ENCODE results near the gene FAM89A.

The FAM89A gene

DNA sequence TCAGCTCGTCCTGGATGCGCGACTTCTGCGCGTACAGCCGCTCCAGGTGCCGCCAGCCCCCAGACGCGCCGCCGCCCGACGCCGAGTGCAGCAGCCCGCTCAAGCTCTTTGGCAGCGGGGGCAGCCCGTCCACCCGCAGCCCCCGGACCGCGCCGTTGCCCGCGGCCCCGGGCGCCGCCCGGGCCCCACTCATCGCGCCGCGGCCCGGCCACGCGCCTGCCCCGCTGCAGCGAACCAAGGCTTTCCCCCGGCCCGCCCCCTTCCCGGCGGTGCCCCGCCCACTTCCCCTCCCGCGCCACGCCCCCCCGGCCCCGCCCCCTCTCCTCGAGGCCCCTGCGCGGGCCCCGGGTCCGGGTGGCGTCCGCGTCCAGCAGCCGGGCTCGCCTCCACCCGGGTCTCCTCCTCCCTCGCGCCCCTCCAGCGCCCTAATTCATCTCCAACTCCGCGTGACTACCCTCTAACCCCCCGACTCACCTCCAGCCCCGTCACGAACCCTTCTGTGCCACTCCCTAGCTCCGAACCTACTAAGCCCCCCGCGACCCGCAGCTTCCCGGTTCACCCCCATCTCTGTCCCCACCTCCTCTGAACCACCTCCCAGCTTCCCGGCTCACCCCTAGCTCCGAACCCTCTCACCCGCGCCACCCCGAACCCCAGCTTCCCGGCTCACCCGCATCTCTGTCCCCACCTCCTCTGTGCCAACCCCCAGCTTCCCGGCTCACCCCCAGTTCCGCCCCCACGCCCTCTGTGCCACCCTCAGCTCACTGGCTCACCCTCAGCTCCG, at the start of gene FAM89A:
FAM89A (minus strand) TSS at position 236 of the 781 bp plus-strand sequence; CDS start at position 193, 43 bp downstream.
- DNase-seq, result peak; percentile 64

DNA sequence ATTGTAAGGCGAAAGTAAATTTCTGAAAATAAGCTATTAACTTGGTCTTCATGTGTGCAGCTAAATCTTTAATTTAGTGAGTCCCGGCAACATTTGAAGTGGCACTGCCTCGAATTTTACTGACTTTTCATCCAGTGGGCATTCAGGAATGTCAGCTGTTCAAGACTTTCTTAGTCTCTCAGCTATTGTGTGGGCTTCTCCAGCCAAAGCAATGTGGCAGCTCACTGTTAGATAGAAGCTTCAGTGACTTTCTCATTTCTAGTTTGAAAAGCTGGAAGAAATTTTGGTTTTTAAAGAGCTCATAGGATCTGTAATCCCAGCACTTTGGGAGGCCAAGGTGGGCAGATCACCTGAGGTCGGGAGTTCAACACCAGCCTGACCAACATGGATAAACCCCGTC, 44.3 kb upstream of the FAM89A start:
- DNase-seq, result no peak

DNA sequence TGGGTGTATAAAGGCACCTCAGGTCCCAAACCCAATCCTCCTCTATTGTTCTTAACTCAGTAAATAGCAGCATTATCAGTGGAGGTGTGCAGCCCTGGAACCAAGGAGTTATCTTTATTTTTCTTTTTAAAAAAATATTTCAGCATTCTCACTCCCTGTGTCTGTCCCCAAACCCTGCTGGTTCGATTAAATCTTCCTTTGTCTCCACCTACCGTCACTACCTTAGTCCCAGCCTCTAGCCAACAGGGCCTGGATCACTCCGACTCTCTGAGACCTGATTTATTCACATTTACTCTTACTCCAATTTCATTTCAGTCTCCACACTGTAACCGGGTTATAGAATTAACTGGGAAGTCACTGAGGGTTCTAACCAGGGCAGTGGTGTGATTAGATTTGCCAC, 39.1 kb upstream of the FAM89A start:
- DNase-seq, result no peak

DNA sequence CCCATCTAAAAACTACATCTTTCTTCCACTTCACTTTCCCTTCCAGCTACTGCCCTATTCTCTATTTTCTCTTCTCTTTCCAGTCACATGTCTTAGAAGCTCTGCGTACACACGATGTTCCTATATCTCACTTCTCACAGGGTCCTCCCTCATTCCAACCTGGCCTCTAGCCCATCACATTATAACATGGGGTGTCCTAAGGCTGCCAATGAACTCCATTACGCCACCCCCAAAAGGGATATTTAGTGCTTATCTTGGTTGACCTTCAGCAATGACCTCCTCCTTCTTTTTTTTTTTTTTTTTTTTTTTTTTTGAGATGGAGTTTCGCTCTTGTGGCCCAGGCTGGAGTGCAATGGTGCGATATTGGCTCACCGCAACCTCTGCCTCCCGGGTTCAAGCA, 38.2 kb upstream of the FAM89A start:
- no peak for DNase-seq

DNA sequence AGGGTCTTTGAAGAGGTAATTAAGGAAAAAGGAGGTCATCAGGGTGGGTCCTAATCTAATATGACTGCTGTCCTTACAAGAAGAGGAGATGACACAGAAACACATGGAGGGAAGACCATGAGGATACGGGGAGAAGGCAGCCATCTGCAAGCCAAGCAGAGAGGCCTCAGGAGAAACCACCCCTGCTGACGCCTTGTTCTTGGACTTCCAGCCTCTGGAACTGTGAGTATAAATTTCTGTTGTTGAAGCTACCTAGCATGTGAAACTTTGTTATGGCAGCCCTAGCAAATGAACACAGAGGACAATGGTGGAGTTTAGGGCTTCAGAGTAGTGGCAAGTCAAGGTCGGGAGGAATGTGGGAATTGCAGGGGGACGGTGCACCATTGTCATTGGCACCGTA, 36.7 kb upstream of the FAM89A start:
- no peak for DNase-seq

DNA sequence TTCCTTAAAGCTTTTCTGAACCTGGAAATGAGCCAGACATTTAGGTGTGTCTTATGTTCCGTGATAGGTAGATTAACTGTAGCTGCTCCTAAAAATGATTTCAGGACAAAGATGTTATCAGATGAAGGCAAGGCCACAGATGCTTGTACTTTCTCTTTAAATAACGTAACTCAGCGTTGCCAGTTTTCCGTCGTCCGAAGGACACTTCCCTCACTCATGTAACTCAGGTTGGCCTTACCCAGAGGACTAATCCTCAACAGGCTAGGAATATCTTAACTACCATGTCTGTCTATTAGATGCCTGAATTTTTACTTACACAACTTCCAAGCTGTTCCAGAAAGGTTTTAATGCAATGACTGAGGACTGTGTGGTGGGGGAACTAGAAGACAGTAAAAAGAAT, 35.4 kb upstream of the FAM89A start:
- DNase-seq, result no peak

DNA sequence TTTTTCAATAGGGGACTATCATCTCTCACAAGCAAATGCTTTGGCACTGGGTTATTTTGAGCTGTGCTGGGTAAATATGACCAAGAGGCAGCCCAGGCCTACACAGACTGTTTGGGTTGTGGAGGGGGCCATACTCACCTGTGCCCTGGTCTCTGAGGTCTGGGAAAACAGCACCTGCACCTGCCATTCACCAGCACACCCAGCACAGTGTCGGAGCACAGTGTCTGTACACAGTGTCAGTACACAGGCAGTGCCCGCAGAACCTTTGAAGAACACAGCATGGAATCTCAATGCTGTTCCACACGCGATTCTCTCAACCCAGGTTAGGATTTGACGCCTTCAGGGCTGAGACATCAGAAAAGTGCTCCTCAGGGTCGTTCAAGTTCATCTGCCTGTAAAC, 35.0 kb upstream of the FAM89A start:
- DNase-seq, result no peak

DNA sequence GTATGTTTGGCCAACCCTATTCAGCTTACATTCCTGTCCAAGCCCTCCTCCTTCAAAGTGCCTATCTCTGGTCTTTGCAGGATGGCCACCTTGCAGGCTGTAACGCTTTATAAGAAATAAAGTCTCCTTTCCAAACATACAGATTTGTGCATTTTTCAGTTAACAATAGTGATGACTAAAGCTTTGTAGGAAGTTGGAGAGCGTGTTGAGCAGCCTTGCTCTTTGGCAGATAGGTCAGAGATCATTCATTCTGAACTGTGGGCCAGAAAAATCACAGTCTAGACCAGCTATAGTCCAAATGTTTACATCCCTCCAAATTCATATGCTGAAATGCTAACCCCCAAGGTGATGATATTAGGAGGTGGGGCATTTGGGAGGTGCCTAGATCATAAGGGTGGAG, 34.0 kb upstream of the FAM89A start:
- no peak for DNase-seq

DNA sequence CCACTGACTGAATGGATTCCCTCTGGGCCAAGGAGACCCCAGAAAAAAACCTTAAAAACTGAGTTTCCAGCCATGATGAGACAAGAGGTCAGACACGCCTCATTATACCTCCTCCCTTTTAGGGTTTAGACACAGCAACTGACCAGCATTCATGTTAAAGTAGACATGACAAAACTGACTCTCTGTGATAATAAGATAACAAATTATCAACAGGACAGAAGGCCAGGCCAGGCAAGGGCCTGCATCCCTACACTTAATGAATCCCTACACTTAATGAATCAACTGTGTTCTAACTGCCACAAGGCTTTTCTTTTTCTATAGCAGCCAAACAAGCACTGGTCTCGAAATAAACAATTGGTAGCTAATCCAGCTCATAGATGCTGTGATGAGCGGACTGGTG, 33.3 kb upstream of the FAM89A start:
- DNase-seq, result no peak

DNA sequence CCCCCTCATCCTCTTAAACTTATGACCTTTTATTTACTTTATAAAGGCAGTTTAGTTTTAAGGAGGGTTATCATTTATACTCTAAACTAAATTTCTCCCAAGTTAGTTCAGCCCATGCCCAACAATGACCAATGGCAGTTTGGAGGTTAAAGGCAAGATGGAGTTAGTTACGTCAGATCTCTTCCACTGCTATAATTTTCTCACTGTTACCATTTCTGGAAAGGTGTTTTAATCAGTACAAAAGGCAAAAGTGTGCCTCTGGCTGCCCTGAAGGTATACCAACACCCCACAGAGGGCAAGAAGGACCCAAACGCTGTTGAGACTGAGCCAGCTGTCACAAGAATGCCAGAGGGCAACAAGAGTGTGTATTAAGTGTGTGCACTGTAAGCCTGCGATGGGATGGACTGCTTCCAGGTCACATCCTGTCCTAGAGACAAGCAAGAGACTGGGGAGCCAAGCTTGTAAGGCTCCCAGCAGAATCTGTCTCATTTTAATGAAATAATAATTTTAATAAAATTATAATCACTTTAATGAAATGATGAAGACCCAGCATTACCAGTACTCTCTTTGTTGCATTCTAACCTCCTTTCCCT, 32.5 kb upstream of the FAM89A start:
- DNase-seq, result no peak

DNA sequence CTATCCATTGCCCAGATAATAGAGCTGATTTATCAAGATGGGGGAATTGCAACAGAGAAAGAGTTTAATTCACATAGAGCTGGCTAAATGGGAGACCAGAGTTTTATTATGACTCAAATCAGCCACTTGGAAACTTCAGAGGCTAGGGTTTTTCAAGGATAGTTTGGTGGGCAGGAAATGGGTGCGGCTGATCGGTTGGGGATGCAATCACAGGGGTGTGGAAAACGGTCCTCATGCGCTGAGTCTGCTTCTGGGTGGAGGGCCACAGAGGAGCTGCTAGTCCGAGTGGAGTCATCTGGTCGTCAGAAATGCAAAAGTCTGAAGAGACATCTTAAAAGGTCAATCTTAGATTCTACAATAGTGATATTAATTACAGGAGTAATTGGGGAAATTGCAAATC, 32.0 kb upstream of the FAM89A start:
- DNase-seq, result no peak

DNA sequence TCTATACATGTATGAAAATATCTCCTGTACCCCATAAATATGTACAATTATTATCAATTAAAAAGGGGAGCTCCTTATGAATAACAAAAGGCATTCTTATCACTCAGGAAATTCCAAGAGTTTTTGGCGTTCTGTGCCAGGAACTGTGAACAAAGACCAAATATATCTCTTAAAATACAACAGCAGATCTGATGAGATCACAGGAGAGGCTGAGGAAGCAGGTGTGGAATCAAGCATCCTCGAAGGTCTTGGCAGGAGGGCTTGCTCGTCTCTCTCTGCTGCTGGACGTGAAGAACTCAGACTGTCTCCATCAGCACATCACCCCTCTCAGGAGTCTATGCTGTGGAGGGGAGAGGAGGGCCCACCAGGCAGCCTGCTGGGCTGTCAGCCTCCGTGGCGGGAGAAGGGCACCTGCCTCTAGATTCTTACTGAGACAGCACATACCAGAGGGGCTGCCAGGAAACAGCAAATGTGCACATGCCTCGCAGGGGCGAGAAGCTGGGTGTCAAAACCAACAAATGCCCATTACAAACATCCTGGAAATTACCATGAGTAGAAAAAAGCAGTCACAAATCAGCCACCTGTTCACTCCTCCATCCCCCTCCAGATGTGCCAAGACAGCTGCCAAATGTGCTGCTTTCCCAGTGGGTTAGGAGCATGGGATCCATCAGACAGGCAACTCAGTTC, 30.8 kb upstream of the FAM89A start:
- no peak for DNase-seq

DNA sequence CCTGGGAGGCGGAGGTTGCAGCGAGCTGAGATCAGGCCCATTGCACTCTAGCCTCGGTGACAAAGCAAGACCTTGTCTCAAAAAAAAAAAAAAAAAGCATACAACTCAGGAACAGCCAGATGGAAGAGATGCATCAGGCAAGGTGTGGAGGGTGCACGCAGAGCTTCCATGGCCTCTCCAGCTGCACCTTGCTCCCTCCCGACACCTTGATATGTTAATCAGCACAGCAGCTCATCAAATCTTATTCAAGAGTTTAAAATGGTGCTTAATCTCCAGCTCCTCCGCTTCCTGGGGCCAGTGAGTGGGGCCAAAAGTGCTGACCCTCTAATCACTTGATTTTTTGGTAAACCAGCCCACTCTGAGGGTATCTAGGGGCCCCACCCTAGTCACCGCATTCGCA, 29.3 kb upstream of the FAM89A start:
- DNase-seq, result no peak

DNA sequence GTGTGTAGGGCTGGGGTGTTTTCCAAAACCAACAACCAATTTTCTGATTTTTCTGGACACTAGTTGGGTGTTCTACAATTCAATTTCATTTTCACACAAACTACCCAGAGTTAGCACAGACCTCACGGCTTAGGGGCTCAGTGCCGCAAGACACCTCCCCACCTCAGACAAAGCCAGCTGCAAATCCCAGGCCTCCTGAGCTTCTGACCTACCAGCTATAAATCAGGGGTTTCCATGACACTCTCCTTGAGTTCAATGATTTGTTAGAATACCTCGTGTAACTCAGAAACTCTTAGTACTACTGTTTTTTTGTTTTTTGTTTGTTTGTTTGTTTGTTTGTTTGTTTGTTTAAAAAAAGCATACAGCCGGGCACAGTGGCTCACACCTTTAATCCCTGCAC, 28.7 kb upstream of the FAM89A start:
- DNase-seq, result no peak

DNA sequence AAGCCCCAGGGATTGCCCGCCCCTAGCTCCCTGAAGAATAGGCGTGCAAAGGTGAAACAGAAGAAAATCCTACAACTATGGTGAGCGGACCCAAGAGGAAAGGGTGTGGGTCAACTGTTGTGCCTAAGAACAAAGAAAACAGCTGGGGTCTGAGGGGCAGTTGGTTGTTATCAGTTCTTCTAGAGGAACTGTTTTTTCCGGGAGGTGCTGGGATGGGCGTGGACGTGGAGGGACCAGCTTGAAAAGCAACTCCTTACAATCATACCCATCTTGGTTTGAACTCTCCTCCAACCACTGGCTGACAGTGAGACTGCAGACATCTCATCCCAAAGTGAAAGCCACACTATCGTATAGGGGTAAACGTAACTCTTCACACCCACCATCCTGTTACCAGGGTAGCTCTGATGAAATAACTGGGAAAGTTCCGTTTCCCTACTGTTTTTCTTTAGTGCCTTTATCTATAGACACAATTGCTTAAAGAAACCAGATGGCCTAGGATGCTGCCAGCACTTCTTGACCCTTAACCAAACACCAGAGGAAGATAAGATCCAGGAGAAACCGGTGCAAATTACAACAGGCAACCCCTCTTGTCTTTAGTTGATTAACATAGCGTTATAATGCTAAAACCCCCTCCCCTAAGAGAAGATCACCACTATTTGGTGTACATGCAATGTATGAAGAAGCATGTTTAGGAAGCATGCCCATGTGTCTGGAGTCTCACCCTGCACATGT, 25.6 kb upstream of the FAM89A start:
- DNase-seq, result no peak

DNA sequence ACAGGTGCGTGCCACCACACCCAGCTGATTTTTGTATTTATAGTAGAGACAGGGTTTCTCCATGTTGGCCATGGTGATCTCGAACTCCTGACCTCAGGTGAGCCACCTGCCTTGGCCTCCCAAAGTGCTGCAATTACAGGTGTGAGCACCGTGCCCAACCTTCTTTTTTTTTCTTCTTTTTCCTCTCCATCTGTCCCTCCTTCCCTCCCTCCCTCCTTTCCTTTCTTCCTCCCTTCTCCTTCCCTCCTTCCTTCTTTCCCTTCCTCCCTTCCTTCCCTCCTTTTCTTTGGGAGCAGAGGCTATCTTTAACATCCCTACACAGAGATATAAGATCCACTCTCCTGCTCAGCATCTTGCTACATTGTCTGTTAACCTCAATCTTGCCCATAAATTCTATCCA, 24.4 kb upstream of the FAM89A start:
- no peak for DNase-seq

DNA sequence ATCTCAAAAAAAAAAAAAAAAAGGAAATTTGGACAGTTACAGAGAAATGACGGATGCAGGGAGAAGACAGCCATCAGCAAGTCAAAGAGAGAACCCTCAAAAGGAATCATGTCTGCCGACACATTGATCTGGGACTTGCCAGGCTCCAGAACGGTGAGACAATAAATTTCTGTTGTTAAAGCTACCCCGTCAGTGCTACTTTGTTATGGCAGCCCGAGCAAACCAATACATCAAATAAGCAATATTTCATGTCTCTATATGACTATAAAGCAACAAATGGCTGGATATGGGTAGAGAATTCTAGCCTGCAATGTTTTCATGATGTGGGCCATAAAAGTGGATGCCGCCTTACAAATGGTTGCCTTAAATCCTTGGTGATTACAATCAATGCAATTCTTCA, 23.3 kb upstream of the FAM89A start:
- no peak for DNase-seq

DNA sequence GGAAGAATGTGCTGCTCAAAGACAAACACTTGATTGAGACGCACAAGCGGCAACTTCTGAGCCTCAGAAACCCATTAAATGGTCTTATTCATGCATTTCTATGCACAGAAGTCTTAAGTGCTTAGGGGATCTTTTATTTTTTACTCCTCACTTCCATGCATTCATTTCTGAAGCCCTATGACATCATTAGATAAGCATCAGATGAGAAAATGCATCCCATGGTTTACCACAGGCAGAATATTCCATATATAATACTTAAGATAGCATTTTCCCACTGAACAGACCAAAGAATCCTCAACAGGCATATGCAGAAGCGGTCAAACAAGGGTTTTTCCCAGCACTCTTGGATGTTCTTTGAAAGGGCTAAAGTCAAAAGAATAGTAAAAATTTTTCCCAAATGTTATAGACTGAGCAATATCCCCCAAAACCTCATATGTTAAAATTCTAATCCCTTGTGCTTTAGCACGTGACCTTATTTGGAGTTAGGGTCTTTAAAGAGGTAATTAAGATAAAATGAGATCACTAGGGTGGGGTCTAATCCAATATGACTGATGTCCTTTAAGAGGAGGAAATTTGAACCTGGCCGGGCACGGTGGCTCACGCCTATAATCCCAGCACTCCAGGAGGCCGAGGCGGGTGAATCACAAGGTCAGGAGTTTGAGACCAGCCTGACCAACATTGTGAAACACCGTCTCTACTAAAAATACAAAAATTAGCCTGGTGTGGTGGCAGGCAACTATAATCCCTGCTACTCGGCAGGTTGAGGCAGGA, 22.6 kb upstream of the FAM89A start:
- no peak for DNase-seq

DNA sequence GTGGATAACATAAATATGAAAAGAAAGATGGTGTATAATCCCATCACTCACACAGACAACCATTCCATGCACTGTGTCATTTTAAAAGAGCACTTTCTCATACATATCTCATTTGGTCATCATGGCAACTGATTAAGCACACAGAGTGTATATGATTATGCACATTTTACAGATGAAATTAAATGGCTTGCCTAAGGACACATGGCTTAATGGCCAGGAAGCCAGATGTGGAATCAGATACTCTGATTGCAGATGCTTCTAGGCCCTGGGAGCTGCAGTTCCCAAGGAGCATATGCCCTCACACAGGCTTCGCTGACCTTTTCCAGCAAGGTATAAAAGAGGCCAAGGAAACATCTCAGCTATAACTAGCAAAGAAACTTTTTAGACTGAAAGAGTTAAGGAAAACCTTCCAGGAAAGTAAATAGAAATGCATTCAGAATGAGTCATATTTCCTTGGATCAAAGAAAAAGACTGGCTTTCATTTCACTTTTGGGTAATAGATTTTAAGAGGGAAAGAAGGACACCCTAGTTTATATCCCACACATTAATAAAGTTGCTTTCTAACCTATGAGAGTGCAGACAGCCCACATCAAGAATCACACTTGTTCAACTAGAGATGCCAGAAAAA, 19.6 kb upstream of the FAM89A start:
- DNase-seq, result no peak

DNA sequence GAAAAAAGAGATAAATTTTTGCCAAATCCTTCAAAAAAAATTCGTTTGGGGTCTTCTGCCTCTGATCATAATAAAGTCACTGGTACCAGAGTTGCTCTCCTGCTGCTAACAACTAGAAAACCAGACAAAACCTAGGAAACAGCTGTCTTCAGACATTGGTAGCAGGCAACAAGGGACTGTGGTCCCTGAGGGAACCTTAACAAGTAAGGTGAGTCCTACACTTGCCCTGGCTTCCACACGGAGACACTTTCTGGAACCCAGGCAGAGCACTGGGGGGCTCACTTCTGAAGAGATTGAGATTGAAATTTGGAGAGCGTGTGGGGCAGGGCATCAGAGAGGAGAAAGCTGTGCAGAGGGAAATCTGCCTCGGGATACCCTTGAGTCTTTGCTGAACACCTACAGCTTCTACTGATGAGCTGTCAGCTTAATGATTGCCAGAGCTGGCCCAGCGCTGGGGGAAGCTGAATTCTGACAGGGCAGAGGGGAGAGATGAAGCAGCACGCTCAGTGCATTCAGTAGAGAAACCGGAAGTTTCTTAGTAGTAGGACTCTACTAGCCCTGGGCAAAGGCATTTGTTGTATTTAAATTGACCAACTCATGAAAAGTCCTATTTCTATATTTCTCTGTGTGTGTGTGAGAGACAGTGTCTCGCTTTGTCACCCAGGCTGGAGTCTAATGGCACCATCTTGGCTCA, 18.5 kb upstream of the FAM89A start:
- no peak for DNase-seq

DNA sequence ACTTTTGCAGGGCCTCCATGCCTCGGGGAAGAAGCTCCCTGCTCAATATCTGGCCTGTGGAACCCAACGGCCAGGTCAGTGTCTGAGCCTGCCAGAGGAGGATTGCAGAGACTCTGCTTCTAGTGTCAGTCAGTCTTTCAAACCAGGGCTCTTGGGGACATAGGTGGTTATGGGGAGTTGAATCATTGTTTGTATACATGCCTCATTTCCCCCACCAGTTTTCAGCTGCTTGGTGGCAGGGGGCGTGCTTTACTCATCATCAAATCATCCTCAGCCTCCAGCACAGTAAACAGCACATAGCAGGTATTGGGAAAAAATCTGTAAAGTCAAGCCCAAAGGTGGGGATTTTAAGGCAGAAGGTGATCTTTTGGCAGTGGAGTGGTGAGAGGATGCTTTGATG, 17.4 kb upstream of the FAM89A start:
- no peak for DNase-seq

DNA sequence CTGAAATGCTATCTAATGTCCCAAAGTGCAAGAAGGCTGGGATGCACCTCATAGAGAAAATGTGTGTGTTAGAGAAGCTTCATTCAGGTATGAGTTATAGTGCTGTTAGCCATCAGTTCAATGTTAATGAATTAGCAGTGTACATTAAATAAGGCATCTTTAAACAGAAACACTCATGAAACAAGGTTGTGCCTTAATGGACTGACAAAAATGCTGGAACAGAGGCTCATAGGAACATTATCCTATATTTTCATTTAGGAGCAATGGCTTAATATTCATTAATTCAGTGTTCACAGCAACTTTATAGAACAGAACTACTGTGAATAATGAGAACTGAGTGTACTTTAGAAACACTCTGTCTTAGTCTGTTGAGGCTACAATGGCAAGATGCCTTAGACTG, 15.2 kb upstream of the FAM89A start:
- no peak for DNase-seq
